H9 (cell line): ENCODE results near the gene PITPNM1. TPM values are rescaled to one million over a fixed set of nuclear protein-coding genes. Genes with fewer than 3 reads are reported as not detected.

Source experiments
- DNase-seq: peaks from one replicate; pipeline ENCODE4 v3.0.0-alpha.2; 2017
- H2AFZ ChIP-seq: one replicate; pipeline ENCODE4 v1.6.1; 2013; ENCODE audit warnings: mild to moderate bottlenecking, low read length, control low read depth, moderate library complexity
- H2AK5ac ChIP-seq: 2 replicates; pipeline ENCODE4 v1.6.1; 2013; ENCODE audit warnings: low read length, control low read depth, mixed read lengths; ENCODE audit not compliant: insufficient read length
- H2BK120ac ChIP-seq: one replicate; pipeline ENCODE4 v1.6.1; 2013; ENCODE audit warnings: low read depth, mild to moderate bottlenecking, low read length, control low read depth, inconsistent platforms; ENCODE audit not compliant: poor library complexity, severe bottlenecking
- H2BK12ac ChIP-seq: 2 replicates; pipeline ENCODE4 v1.6.1; 2013; ENCODE audit warnings: low read length, control low read depth, mixed read lengths, low read depth; ENCODE audit not compliant: insufficient read length
- H2BK15ac ChIP-seq: 2 replicates; pipeline ENCODE4 v1.6.1; 2013; ENCODE audit warnings: low read depth, low read length, control low read depth
- H2BK20ac ChIP-seq: one replicate; pipeline ENCODE4 v1.6.1; 2013; ENCODE audit warnings: low read depth, mild to moderate bottlenecking, low read length, control low read depth, inconsistent platforms; ENCODE audit not compliant: poor library complexity, severe bottlenecking
- H2BK5ac ChIP-seq: 2 replicates; pipeline ENCODE4 v1.6.1; 2013; ENCODE audit warnings: low read length, control low read depth, mixed read lengths; ENCODE audit not compliant: insufficient read length
- H3K14ac ChIP-seq: 2 replicates; pipeline ENCODE4 v1.6.1; 2013; ENCODE audit warnings: low read length, control low read depth; ENCODE audit not compliant: insufficient read depth
- H3K18ac ChIP-seq: 2 replicates; pipeline ENCODE4 v1.6.1; 2013; ENCODE audit warnings: low read depth, mild to moderate bottlenecking, mixed read lengths, low read length, control low read depth; ENCODE audit not compliant: insufficient read length
- H3K23ac ChIP-seq: 2 replicates; pipeline ENCODE4 v1.6.1; 2013; ENCODE audit warnings: low read length, control low read depth, mixed read lengths, low read depth; ENCODE audit not compliant: insufficient read length
- H3K23me2 ChIP-seq: 2 replicates; pipeline ENCODE4 v1.6.1; 2013; ENCODE audit warnings: low read depth, mild to moderate bottlenecking, mixed read lengths, low read length, control low read depth; ENCODE audit not compliant: insufficient read length, poor library complexity, severe bottlenecking
- H3K27ac ChIP-seq: 2 replicates; pipeline ENCODE4 v1.5.1; 2013; ENCODE audit warnings: low read length, control low read depth, mixed read lengths, low read depth; ENCODE audit not compliant: insufficient read length
- H3K27me3 ChIP-seq: 2 replicates; pipeline ENCODE4 v1.6.1; 2013; ENCODE audit warnings: low read length, control low read depth, inconsistent platforms; ENCODE audit not compliant: insufficient read depth
- H3K4ac ChIP-seq: 2 replicates; pipeline ENCODE4 v1.6.1; 2013; ENCODE audit warnings: low read depth, mild to moderate bottlenecking, control low read depth, inconsistent platforms, low read length, moderate library complexity
- H3K4me1 ChIP-seq: 2 replicates; pipeline ENCODE4 v1.6.1; 2013; ENCODE audit warnings: low read length, control low read depth, inconsistent platforms; ENCODE audit not compliant: insufficient read depth
- H3K4me2 ChIP-seq: 2 replicates; pipeline ENCODE4 v1.6.1; 2013; ENCODE audit warnings: low read length, control low read depth, mixed read lengths; ENCODE audit not compliant: insufficient read length, insufficient read depth
- H3K56ac ChIP-seq: 2 replicates; pipeline ENCODE4 v1.6.1; 2013; ENCODE audit warnings: low read depth, mild to moderate bottlenecking, mixed read lengths, low read length, control low read depth; ENCODE audit not compliant: insufficient read length
- H3K79me1 ChIP-seq: 2 replicates; pipeline ENCODE4 v1.6.1; 2013; ENCODE audit warnings: low read depth, mild to moderate bottlenecking, moderate library complexity, low read length, control low read depth, inconsistent platforms; ENCODE audit not compliant: insufficient read depth, poor library complexity, severe bottlenecking
- H3K79me2 ChIP-seq: 2 replicates; pipeline ENCODE4 v1.6.1; 2013; ENCODE audit warnings: low read length, control low read depth, inconsistent platforms; ENCODE audit not compliant: insufficient read depth
- H3K9ac ChIP-seq: 2 replicates; pipeline ENCODE4 v1.6.1; 2013; ENCODE audit warnings: low read length, control low read depth, mixed read lengths; ENCODE audit not compliant: insufficient read length; ENCODE audit errors: extremely low read depth
- H3K9me3 ChIP-seq: one replicate; pipeline ENCODE4 v1.6.1; 2013; ENCODE audit warnings: low read depth, low read length, inconsistent platforms; ENCODE audit not compliant: control insufficient read depth
- H3T11ph ChIP-seq: one replicate; pipeline ENCODE4 v1.6.1; 2013; ENCODE audit warnings: mild to moderate bottlenecking, low read length, control low read depth, inconsistent platforms
- H4K20me1 ChIP-seq: one replicate; pipeline ENCODE4 v1.6.1; 2013; ENCODE audit not compliant: control insufficient read depth, insufficient read length, insufficient read depth
- H4K5ac ChIP-seq: 2 replicates; pipeline ENCODE4 v1.6.1; 2013; ENCODE audit warnings: low read depth, mild to moderate bottlenecking, mixed read lengths, low read length, control low read depth; ENCODE audit not compliant: insufficient read length
- H4K8ac ChIP-seq: replicated peaks from 2 replicates; pipeline ENCODE4 v1.6.1; 2013; ENCODE audit warnings: low read length, control low read depth, mixed read lengths, low read depth; ENCODE audit not compliant: insufficient read length
- H4K91ac ChIP-seq: 2 replicates; pipeline ENCODE4 v1.6.1; 2013; ENCODE audit warnings: low read depth, mild to moderate bottlenecking, moderate library complexity, mixed read lengths, low read length, control low read depth; ENCODE audit not compliant: insufficient read length
- H3K27ac Mint-ChIP-seq, 3 experiments: 2 replicates in 2 of 3; 3 replicates in 1 of 3; pipeline ENCODE4 v1.8.0; 2020 to 2021; ENCODE audit warnings: mixed read lengths in 3 of 3, mild to moderate bottlenecking in 1 of 3, moderate library complexity in 1 of 3
- H3K27me3 Mint-ChIP-seq: 2 replicates; pipeline ENCODE4 v1.8.0; 2021; ENCODE audit warnings: low read depth, mild to moderate bottlenecking, moderate library complexity, mixed read lengths
- H3K36me3 Mint-ChIP-seq, 3 experiments: 2 replicates in 2 of 3; 3 replicates in 1 of 3; pipeline ENCODE4 v1.8.0; 2020 to 2021; ENCODE audit warnings: low read depth in 3 of 3, mixed read lengths in 3 of 3; ENCODE audit not compliant: insufficient read depth in 1 of 3
- H3K4me1 Mint-ChIP-seq, 2 experiments: 2 replicates each; pipeline ENCODE4 v1.8.0; 2020; ENCODE audit warnings: mixed read lengths in 2 of 2
- H3K4me3 Mint-ChIP-seq, 2 experiments: 2 replicates in 1 of 2; 3 replicates in 1 of 2; pipeline ENCODE4 v1.8.0; 2020 to 2021; ENCODE audit warnings: mild to moderate bottlenecking in 2 of 2, mixed read lengths in 2 of 2, moderate library complexity in 1 of 2
- H3K9me3 Mint-ChIP-seq, 2 experiments: 2 replicates in 1 of 2; 3 replicates in 1 of 2; pipeline ENCODE4 v1.8.0; 2020; ENCODE audit warnings: mild to moderate bottlenecking in 2 of 2, mixed read lengths in 2 of 2, moderate library complexity in 1 of 2
- CTCF ChIP-seq: fragments of 200-600 bp; sonication (generic); conservative IDR thresholded peaks from 3 replicates; pipeline ENCODE4 v1.8.0; 2021; ENCODE audit warnings: antibody characterized with exemption, mild to moderate bottlenecking
- WGBS: extraction: QIAGEN DNeasy Blood & Tissue Kit; methylation state at CpG from one replicate; pipeline ENCODE4 v1.1.7; 2013; ENCODE audit warnings: missing lambda C conversion rate, low lambda C conversion rate, mixed read lengths; ENCODE audit not compliant: insufficient read length; ENCODE audit errors: extremely low coverage; 5-methylcytosine and 5-hydroxymethylcytosine counted together
- total RNA-seq: library from RNA; stranded (reverse); gene quantifications from 2 replicates; pipeline ENCODE4 v1.2.1, GENCODE V29; 2021

Gene PITPNM1
- total RNA-seq, 1 experiment from 2014 or later = 43.5 TPM

- Histone ChIP-seq H3K9ac (no peak overlapping the region), H3K9me3 (no peaks in the 10 kb centered on the region), H3K18ac (no peak overlapping the region), H4K5ac (no peak overlapping the region), H3K14ac (no peak overlapping the region), H3K79me2 (peaks cover 2% of the 10 kb centered on the region; the same call in 1 of the 2 replicates), H3K4me2 (no peak overlapping the region), H3K4ac (no peak overlapping the region), H4K8ac (no peak overlapping the region), H3K23me2 (peaks cover 17% of the 10 kb centered on the region), H3K23ac (no peak overlapping the region), H3K27ac (no peak overlapping the region), H3K79me1 (no peaks in the 10 kb centered on the region), H2BK15ac (no peak overlapping the region), H2BK5ac (no peak overlapping the region), H2BK120ac (no peak overlapping the region), H4K91ac (no peak overlapping the region), H2AK5ac (no peak overlapping the region), H3K4me1 (no peaks in the 10 kb centered on the region), H3K56ac (no peak overlapping the region), H2BK12ac (no peak overlapping the region), H3T11ph (no peak overlapping the region), H3K27me3 (no peaks in the 10 kb centered on the region), H4K20me1 (no peaks in the 10 kb centered on the region), H2AFZ (no peak overlapping the region), H2BK20ac (no peak overlapping the region)
- DNase-seq = no peak
- peak overlapping the region; percentile 75 to 80 for H3K4me3 Mint-ChIP-seq
- H3K36me3 Mint-ChIP-seq = peaks cover 5 to 13% (median 9%) of the 10 kb centered on the region in 3 experiments; a peak in 6 of 7 replicates
- TF ChIP-seq CTCF = no peak; the same call in 2 of the 3 replicates
- H3K4me1 Mint-ChIP-seq = peaks cover 19 to 30% of the 10 kb centered on the region in 2 experiments
- H3K27ac Mint-ChIP-seq = peak overlapping the region in 2 of 3 experiments; percentile 71 to 76; a peak in 3 of 7 replicates
- no CpG with 5 or more reads among the region's 16 CpGs for WGBS
- no peaks in the 10 kb centered on the region; a peak in 1 of 5 replicates for H3K9me3 Mint-ChIP-seq
- peaks cover 24% of the 10 kb centered on the region for H3K27me3 Mint-ChIP-seq
Observed at GRCh38 chr11:67506426-67507051, 1.4 kb upstream of the PITPNM1 start.
